ENCODE results near the gene CREM.

CREM gene

DNA sequence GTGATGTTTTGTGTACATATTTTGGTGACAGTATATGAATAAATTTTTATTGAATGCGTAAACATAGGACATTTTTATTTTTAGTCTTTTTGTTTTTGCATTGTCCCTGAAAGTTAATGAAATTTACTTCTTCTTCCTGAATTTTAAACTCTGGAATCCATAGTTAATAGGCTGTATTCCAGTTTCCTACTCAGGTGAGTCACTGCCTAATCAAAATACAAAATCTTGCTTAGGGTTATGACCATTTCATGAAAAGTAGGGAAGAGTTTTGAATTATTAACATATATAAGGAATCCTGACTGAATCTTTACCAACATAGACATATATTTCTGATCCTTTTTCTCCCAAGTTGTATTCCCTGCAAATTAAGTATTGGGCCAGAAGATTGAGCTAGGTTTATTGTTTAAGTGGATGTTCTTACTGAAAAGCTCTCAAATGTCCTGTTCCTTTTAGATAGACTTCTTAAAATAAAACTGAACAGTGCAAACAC is 2.6 kb downstream of the CREM start:
- peaks cover 18% of the 10 kb centered on the region for H3K4me1 Mint-ChIP-seq
- no peak overlapping the region for H3K27ac Mint-ChIP-seq
- H3K4me3 Mint-ChIP-seq, result peak overlapping the region; percentile 90
- no peaks in the 10 kb centered on the region for H3K9me3 Mint-ChIP-seq
- TF ChIP-seq, protein P1, sequence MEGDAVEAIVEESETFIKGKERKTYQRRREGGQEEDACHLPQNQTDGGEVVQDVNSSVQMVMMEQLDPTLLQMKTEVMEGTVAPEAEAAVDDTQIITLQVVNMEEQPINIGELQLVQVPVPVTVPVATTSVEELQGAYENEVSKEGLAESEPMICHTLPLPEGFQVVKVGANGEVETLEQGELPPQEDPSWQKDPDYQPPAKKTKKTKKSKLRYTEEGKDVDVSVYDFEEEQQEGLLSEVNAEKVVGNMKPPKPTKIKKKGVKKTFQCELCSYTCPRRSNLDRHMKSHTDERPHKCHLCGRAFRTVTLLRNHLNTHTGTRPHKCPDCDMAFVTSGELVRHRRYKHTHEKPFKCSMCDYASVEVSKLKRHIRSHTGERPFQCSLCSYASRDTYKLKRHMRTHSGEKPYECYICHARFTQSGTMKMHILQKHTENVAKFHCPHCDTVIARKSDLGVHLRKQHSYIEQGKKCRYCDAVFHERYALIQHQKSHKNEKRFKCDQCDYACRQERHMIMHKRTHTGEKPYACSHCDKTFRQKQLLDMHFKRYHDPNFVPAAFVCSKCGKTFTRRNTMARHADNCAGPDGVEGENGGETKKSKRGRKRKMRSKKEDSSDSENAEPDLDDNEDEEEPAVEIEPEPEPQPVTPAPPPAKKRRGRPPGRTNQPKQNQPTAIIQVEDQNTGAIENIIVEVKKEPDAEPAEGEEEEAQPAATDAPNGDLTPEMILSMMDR (IDR thresholded peaks at IDR 0.05), result no peak
- no peak for DNase-seq
- H3K27me3 Mint-ChIP-seq (ENCODE audit: low read depth, poor library complexity), result peaks cover 8% of the 10 kb centered on the region
- peaks cover 14% of the 10 kb centered on the region for H3K36me3 Mint-ChIP-seq (ENCODE audit: low read depth)

DNA sequence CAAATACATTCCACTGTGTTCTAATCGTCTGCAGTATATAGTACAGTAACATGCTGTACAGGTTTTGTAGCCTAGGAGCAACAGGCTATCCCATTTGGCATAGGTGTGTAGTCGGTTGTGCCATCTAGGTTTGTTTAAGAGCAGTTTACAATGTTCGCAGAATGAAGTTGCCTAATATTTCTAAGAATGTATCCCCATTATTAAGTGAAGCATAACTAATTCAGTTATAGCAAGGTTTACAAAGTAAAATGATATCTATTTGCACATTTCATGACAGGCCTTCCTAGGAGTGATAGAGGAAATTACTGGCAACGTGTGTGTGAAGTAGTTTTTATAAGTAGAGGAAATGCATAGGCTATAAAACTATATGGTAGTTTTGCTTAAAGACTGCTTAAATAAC is 4.0 kb downstream of the CREM start:
- Mint-ChIP-seq H3K36me3 (ENCODE audit: low read depth) (peaks cover 14% of the 10 kb centered on the region), H3K4me3 (no peak overlapping the region), H3K27ac (no peak overlapping the region), H3K27me3 (ENCODE audit: low read depth, poor library complexity) (peaks cover 3% of the 10 kb centered on the region), H3K9me3 (no peaks in the 10 kb centered on the region), H3K4me1 (peaks cover 18% of the 10 kb centered on the region)
- DNase-seq, result no peak
- TF ChIP-seq, protein P1 (IDR thresholded peaks at IDR 0.05), result no peak

DNA sequence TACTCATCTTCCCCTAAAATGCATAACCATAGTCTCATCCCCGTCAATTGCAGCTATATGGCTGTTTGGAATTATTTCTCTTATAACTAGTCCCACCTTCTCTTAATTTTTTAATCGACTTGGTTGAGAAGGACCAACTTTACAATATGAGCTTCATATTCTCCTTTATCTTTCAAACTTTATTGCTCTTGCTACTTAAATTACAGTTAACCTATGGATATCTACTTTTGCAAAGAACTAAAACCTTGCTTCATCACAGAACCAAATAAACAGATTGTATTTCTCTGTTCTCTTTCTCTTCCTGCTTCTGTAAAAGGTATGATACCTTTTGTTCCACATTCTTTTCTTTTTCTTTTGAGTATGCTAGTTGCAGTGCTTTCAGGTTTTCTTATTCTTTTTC is 6.1 kb downstream of the CREM start:
- peaks cover 14% of the 10 kb centered on the region for H3K36me3 Mint-ChIP-seq (ENCODE audit: low read depth)
- H3K9me3 Mint-ChIP-seq, result no peaks in the 10 kb centered on the region
- no peak overlapping the region for H3K4me3 Mint-ChIP-seq
- no peaks in the 10 kb centered on the region for H3K27me3 Mint-ChIP-seq (ENCODE audit: low read depth, poor library complexity)
- TF ChIP-seq, protein P1 (IDR thresholded peaks at IDR 0.05), result no peak
- no peak overlapping the region for H3K27ac Mint-ChIP-seq
- H3K4me1 Mint-ChIP-seq, result peaks cover 15% of the 10 kb centered on the region
- DNase-seq, result no peak

DNA sequence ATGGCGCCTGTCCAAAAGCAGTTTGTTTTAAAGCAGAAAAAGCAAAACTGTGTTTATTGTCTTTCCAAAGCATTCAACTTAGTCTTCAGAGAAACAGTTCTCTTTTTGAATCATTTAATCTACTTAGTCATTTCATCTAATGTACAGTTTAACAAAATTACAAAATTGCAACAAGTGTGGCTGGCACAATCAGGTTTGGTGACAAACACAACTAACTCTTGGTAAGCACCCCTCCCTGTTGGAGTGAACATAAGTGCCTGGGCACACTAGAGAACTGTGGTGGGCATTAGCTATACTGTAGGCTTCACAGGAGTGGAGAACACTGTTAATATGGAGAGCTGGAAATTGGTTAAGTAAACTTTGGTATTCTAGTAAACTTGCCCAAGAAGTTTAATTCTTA is 6.9 kb downstream of the CREM start:
- Mint-ChIP-seq H3K27ac (no peak overlapping the region), H3K36me3 (ENCODE audit: low read depth) (peaks cover 10% of the 10 kb centered on the region), H3K4me3 (no peak overlapping the region), H3K9me3 (no peaks in the 10 kb centered on the region), H3K4me1 (peaks cover 9% of the 10 kb centered on the region), H3K27me3 (ENCODE audit: low read depth, poor library complexity) (no peaks in the 10 kb centered on the region)
- TF ChIP-seq, protein P1 (IDR thresholded peaks at IDR 0.05), result no peak
- no peak for DNase-seq

DNA sequence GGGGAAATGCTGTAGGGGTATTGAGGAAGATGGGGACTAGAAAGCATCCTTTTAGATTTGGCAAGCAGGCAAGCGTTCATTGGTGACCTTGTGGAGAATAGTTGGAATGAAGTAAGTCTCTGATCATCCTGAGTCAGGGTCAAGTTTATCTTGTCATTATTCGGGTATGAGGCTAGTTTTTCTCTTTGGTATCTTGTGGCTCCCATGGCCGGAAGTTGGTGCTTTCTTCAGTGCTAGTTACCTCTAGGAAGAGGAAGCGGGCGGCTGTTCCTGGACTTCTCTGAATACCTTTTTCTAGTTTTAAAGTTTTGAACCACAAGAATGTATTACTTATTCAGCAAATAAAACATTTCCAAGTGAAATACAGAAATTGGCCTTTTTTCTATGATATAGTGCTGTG is 9.2 kb downstream of the CREM start:
- no peaks in the 10 kb centered on the region for H3K9me3 Mint-ChIP-seq
- no peak overlapping the region for H3K4me3 Mint-ChIP-seq
- no peak overlapping the region for H3K27ac Mint-ChIP-seq
- H3K4me1 Mint-ChIP-seq, result no peaks in the 10 kb centered on the region
- H3K27me3 Mint-ChIP-seq (ENCODE audit: low read depth, poor library complexity), result no peaks in the 10 kb centered on the region
- H3K36me3 Mint-ChIP-seq (ENCODE audit: low read depth), result no peaks in the 10 kb centered on the region
- TF ChIP-seq, protein P1 (IDR thresholded peaks at IDR 0.05), result no peak
- DNase-seq, result no peak

DNA sequence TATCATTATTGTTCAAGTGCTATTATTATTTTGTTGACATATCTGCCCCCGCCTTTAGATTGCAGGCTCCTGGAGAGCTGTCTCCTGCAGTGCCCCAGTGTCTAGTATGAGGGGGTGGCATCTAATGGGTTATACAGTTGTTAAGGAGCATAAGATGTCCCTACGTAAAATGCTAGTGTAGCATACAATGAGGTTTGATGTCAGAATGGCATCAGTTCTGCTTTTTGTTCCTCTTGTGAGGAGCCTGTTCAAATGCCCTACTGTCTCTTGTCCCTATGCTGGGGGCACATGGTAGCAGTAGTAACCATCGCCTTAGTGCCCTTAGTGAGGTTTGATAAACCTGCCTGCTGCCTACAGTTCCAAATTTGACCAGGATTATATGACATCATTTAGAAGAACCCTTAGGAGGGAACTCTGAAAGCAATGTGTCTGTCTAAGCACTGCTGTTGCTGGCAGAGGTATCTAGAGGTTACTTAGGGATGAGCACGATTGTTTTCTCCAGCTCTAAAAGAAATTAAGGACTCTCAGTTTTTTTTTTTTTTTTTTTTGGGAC is 9.7 kb downstream of the CREM start:
- H3K36me3 Mint-ChIP-seq (ENCODE audit: low read depth), result no peaks in the 10 kb centered on the region
- no peak overlapping the region for H3K27ac Mint-ChIP-seq
- DNase-seq, result no peak
- no peaks in the 10 kb centered on the region for H3K4me1 Mint-ChIP-seq
- TF ChIP-seq, protein P1 (IDR thresholded peaks at IDR 0.05), result no peak
- H3K4me3 Mint-ChIP-seq, result no peak overlapping the region
- H3K9me3 Mint-ChIP-seq, result no peaks in the 10 kb centered on the region
- H3K27me3 Mint-ChIP-seq (ENCODE audit: low read depth, poor library complexity), result no peaks in the 10 kb centered on the region
